Activated CD4-positive, alpha-beta memory T cell treated with anti-CD3 and anti-CD28 coated beads for 36 hours (primary cell): ENCODE measurements around the gene SCAF11. TPM values are rescaled to one million over a fixed set of nuclear protein-coding genes. Genes with fewer than 3 reads are reported as not detected.

Experiments used
- CTCF ChIA-PET: fragments of 350-600 bp; sonication (Branson Sonifier 250); formaldehyde crosslinking; loops from one replicate; lab custom pipeline; 2021; ENCODE audit warnings: antibody characterized with exemption, inconsistent platforms; lab: Charles Lee
- POLR2A ChIA-PET: fragments of 350-600 bp; sonication (Branson Sonifier 250); formaldehyde crosslinking; loops from one replicate; lab custom pipeline; 2021; ENCODE audit warnings: antibody characterized with exemption; lab: Charles Lee
- DNase-seq: peaks from one replicate; pipeline ENCODE4 v3.0.0-alpha.2; 2020
- H3K27ac Mint-ChIP-seq: one replicate; pipeline ENCODE4 v1.8.0; 2021; ENCODE audit warnings: mixed read lengths
- H3K27me3 Mint-ChIP-seq: one replicate; pipeline ENCODE4 v1.8.0; 2021; ENCODE audit warnings: mixed read lengths
- H3K36me3 Mint-ChIP-seq: one replicate; pipeline ENCODE4 v1.8.0; 2021; ENCODE audit warnings: mixed read lengths
- H3K4me1 Mint-ChIP-seq: one replicate; pipeline ENCODE4 v1.8.0; 2021; ENCODE audit warnings: low read depth, mixed read lengths
- H3K4me3 Mint-ChIP-seq: one replicate; pipeline ENCODE4 v1.8.0; 2021; ENCODE audit warnings: mild to moderate bottlenecking, mixed read lengths
- H3K9me3 Mint-ChIP-seq: one replicate; pipeline ENCODE4 v1.8.0; 2021; ENCODE audit warnings: mixed read lengths
- intact Hi-C: fragments of 100-400 bp; cut with micrococcal nuclease; formaldehyde crosslinking; loops from one replicate; pipeline ENCODE4 v1.15.1; 2023
- total RNA-seq, 2 experiments: library from RNA; stranded (reverse); gene quantifications; one replicate each; pipeline ENCODE4 v1.2.3, GENCODE V29; 2021

SCAF11 gene
- total RNA-seq, 2 experiments from 2014 or later: 114 to 116 TPM

DNA sequence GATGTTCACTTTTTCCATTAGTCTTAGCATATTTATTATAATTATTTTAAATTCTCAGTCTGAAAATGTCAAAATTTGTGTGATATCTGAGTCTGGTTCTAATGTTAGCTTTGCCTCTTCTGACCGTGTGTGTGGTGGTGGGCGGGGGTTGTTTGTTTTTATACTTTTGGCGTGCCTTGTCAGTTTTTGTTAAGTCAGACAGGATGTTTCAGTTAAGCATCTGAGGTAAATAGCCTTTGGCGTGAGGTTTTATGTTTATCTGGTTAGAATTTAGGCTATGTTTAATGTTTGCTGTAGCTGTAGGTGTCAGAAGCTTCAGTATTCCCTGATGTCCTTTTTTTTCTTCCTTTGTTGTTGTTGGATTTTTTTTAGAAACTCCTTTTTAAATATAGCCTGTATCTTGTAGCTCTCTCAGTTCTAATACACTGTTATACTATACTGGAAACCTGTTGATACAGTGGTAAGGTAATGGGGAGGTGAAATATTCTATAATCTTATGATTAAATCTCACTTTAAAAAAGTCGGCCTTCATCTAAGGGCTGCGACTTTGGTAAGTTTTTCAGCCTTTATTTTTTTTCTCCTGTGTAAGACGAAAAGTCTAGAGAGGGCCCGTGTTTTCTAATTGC, 111.6 kb downstream of the SCAF11 start:
- intact Hi-C loops: no loop called here
- no peak overlapping the region for H3K4me3 Mint-ChIP-seq
- DNase-seq: peak; percentile 54
- no peaks in the 10 kb centered on the region for H3K27me3 Mint-ChIP-seq
- ChIA-PET CTCF (interaction anchor here (0.6 kb wide), 1 partner anchor 37 kb away, joined by 3 read pairs; no protein-coding TSS in a partner anchor), POLR2A (no interaction called here)
- peaks cover 54% of the 10 kb centered on the region for H3K36me3 Mint-ChIP-seq
- peaks cover 32% of the 10 kb centered on the region for H3K4me1 Mint-ChIP-seq
- peak overlapping the region; percentile 65 for H3K27ac Mint-ChIP-seq
- no peaks in the 10 kb centered on the region for H3K9me3 Mint-ChIP-seq

DNA sequence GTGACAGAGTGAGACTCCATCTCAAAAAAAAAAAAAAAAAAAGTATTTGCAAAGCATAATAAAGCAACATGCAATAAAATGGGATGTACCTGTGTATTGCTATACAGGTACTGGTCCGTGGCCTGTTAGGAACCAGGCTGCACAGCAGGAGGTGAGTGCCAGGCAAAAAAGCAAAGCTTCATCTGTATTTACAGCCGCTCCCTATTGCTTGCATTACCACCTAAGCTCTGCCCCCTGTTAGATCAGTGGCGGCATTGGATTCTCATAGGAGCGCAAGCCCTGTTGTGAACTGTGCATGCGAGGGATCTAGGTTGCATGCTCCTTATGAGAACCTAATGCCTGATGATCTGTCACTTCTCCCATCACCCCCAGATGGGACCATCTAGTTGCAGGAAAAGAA, 113.3 kb downstream of the SCAF11 start:
- Mint-ChIP-seq H3K27ac (no peak overlapping the region), H3K36me3 (peaks cover 58% of the 10 kb centered on the region), H3K27me3 (no peaks in the 10 kb centered on the region), H3K4me3 (no peak overlapping the region), H3K9me3 (no peaks in the 10 kb centered on the region), H3K4me1 (peaks cover 36% of the 10 kb centered on the region)
- intact Hi-C loops: no loop called here
- no peak for DNase-seq
- POLR2A ChIA-PET: no interaction called here
- CTCF ChIA-PET: no interaction called here

DNA sequence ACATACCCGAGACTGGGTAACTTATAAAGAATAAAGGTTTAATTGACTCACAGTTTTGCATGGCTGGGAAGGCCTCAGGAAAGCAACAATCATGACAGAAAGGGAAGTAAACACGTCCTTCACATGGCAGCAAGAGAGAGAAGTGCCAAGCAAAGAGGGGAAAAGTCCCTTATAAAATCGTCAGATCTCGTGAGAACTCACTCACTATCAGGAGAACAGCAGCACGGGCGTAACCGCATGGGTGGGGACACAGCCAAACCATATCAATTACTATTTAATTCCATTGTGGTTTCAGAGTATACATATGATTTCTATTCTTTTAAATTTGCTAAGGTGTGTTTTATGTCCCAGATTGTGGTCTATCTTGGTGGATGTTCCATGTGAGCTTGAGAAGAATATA, 117.9 kb downstream of the SCAF11 start:
- ChIA-PET POLR2A (no interaction called here), CTCF (no interaction called here)
- Mint-ChIP-seq H3K4me1 (peaks cover 25% of the 10 kb centered on the region), H3K36me3 (peaks cover 49% of the 10 kb centered on the region), H3K9me3 (no peaks in the 10 kb centered on the region), H3K27me3 (no peaks in the 10 kb centered on the region), H3K27ac (no peak overlapping the region), H3K4me3 (no peak overlapping the region)
- intact Hi-C loops: no loop called here
- no peak for DNase-seq
